GM13977 (cell line): Measurements from ENCODE around the gene PLXNA4.

Source experiments
- DNase-seq: peaks from one replicate; pipeline ENCODE4 v3.0.0; 2012; ENCODE audit warnings: low spot score
- CTCF ChIP-seq: IDR thresholded peaks from 2 replicates; pipeline ENCODE4 v1.5.1; 2012; ENCODE audit warnings: mild to moderate bottlenecking, control low read depth; ENCODE audit not compliant: insufficient read depth; ENCODE audit errors: extremely low read depth, missing control alignments
- in situ Hi-C: fragments of 300-500 bp; cut with MboI; formaldehyde crosslinking; loops from one replicate; pipeline ENCODE4 v1.12.0; 2022; ENCODE audit warnings: low sequenced_read_pairs, low pct_unique_long_range_greater_than_20kb, mixed read lengths, inconsistent platforms; ENCODE audit not compliant: unreplicated experiment

Gene PLXNA4

GRCh38 chr7:132553031-132553430, 23.2 kb downstream of the PLXNA4 start:
- no peak for TF ChIP-seq CTCF
- DNase-seq: no peak
- in situ Hi-C loops: no loop called here

GRCh38 chr7:132551886-132552285, 24.4 kb downstream of the PLXNA4 start:
- no peak for DNase-seq

GRCh38 chr7:132551439-132551838, 24.8 kb downstream of the PLXNA4 start:
- in situ Hi-C loops: no loop called here
- no peak for TF ChIP-seq CTCF
- DNase-seq: no peak

More at GRCh38 chr7:132551886-132552285, 24.4 kb downstream of the PLXNA4 start:
- in situ Hi-C loops: no loop called here
- TF ChIP-seq CTCF: no peak

- TF ChIP-seq CTCF: no peak
- DNase-seq: no peak
- in situ Hi-C loops: no loop called here
Observed at GRCh38 chr7:132548489-132549078, 27.7 kb downstream of the PLXNA4 start.

- TF ChIP-seq CTCF: no peak
- in situ Hi-C loops: no loop called here
- no peak for DNase-seq
Observed at GRCh38 chr7:132547821-132548220, 28.4 kb downstream of the PLXNA4 start.

- TF ChIP-seq CTCF: no peak
- no peak for DNase-seq
- in situ Hi-C loops: no loop called here
Observed at GRCh38 chr7:132546366-132547127, 29.7 kb downstream of the PLXNA4 start.

GRCh38 chr7:132545756-132546155, 30.5 kb downstream of the PLXNA4 start:
- no peak for DNase-seq
- no peak for TF ChIP-seq CTCF
- in situ Hi-C loops: no loop called here
